Measurements from ENCODE around the gene LRP1B.
A peak's percentile ranks its signal among the peaks of the same experiment; 100 is the strongest.

The LRP1B gene

GRCh38 chr2:141020346-141020745, 1110.5 kb downstream of the LRP1B start:
- Histone ChIP-seq H3K9me3 (ENCODE audit: control insufficient read depth, low read length) (no peaks in the 10 kb centered on the region), H3K4me3 (ENCODE audit: low read length) (peak overlapping the region; percentile 46), H3K27me3 (replicated peaks; ENCODE audit: control insufficient read depth, insufficient read depth, low read length) (no peaks in the 10 kb centered on the region), H3K36me3 (ENCODE audit: control insufficient read depth, insufficient read depth, low read length, severe bottlenecking) (no peaks in the 10 kb centered on the region), H3K4me1 (ENCODE audit: control insufficient read depth, insufficient read depth, low read length) (peaks cover 27% of the 10 kb centered on the region), H3K9ac (ENCODE audit: low read length) (peak overlapping the region; percentile 64)
- DNase-seq (ENCODE audit: low read depth), result peak; percentile 20

- Histone ChIP-seq H3K9ac (ENCODE audit: low read length) (no peak overlapping the region), H3K4me3 (ENCODE audit: low read length) (no peak overlapping the region)
- peak; percentile 24 for DNase-seq (ENCODE audit: low read depth)
Observed at GRCh38 chr2:141015341-141016047, 1115.3 kb downstream of the LRP1B start.

GRCh38 chr2:141003967-141004657, 1126.7 kb downstream of the LRP1B start:
- Histone ChIP-seq H3K9me3 (ENCODE audit: control insufficient read depth, low read length) (no peaks in the 10 kb centered on the region), H3K27me3 (replicated peaks; ENCODE audit: control insufficient read depth, insufficient read depth, low read length) (no peaks in the 10 kb centered on the region), H3K9ac (ENCODE audit: low read length) (no peak overlapping the region), H3K4me1 (ENCODE audit: control insufficient read depth, insufficient read depth, low read length) (peaks cover 3% of the 10 kb centered on the region), H3K4me3 (ENCODE audit: low read length) (no peak overlapping the region), H3K36me3 (ENCODE audit: control insufficient read depth, insufficient read depth, low read length, severe bottlenecking) (no peaks in the 10 kb centered on the region)
- no peak for DNase-seq (ENCODE audit: low read depth)

More at GRCh38 chr2:141015341-141016047, 1115.3 kb downstream of the LRP1B start:
- Histone ChIP-seq H3K4me1 (ENCODE audit: control insufficient read depth, insufficient read depth, low read length) (peaks cover 11% of the 10 kb centered on the region), H3K36me3 (ENCODE audit: control insufficient read depth, insufficient read depth, low read length, severe bottlenecking) (no peaks in the 10 kb centered on the region), H3K9me3 (ENCODE audit: control insufficient read depth, low read length) (no peaks in the 10 kb centered on the region), H3K27me3 (replicated peaks; ENCODE audit: control insufficient read depth, insufficient read depth, low read length) (no peaks in the 10 kb centered on the region)

- Histone ChIP-seq H3K36me3 (ENCODE audit: control insufficient read depth, insufficient read depth, low read length, severe bottlenecking) (no peaks in the 10 kb centered on the region), H3K27me3 (replicated peaks; ENCODE audit: control insufficient read depth, insufficient read depth, low read length) (no peaks in the 10 kb centered on the region), H3K9me3 (ENCODE audit: control insufficient read depth, low read length) (no peaks in the 10 kb centered on the region), H3K9ac (ENCODE audit: low read length) (no peak overlapping the region), H3K4me3 (ENCODE audit: low read length) (no peak overlapping the region), H3K4me1 (ENCODE audit: control insufficient read depth, insufficient read depth, low read length) (peaks cover 26% of the 10 kb centered on the region)
- DNase-seq (ENCODE audit: low read depth), result no peak
Observed at GRCh38 chr2:141001750-141002149, 1129.1 kb downstream of the LRP1B start.

- Histone ChIP-seq H3K9ac (ENCODE audit: low read length) (peak overlapping the region; percentile 56), H3K4me3 (ENCODE audit: low read length) (peak overlapping the region; percentile 30), H3K36me3 (ENCODE audit: control insufficient read depth, insufficient read depth, low read length, severe bottlenecking) (no peaks in the 10 kb centered on the region), H3K9me3 (ENCODE audit: control insufficient read depth, low read length) (no peaks in the 10 kb centered on the region), H3K27me3 (replicated peaks; ENCODE audit: control insufficient read depth, insufficient read depth, low read length) (no peaks in the 10 kb centered on the region), H3K4me1 (ENCODE audit: control insufficient read depth, insufficient read depth, low read length) (peaks cover 30% of the 10 kb centered on the region)
- DNase-seq (ENCODE audit: low read depth), result peak; percentile 53
Observed at GRCh38 chr2:140998577-140998976, 1132.2 kb downstream of the LRP1B start.

GRCh38 chr2:140998017-140998416, 1132.8 kb downstream of the LRP1B start:
- Histone ChIP-seq H3K9me3 (ENCODE audit: control insufficient read depth, low read length) (no peaks in the 10 kb centered on the region), H3K4me3 (ENCODE audit: low read length) (peak overlapping the region; percentile 30), H3K27me3 (replicated peaks; ENCODE audit: control insufficient read depth, insufficient read depth, low read length) (no peaks in the 10 kb centered on the region), H3K4me1 (ENCODE audit: control insufficient read depth, insufficient read depth, low read length) (peaks cover 35% of the 10 kb centered on the region), H3K9ac (ENCODE audit: low read length) (peak overlapping the region; percentile 60), H3K36me3 (ENCODE audit: control insufficient read depth, insufficient read depth, low read length, severe bottlenecking) (no peaks in the 10 kb centered on the region)
- DNase-seq (ENCODE audit: low read depth), result peak; percentile 18

GRCh38 chr2:140994856-140995255, 1136.0 kb downstream of the LRP1B start:
- Histone ChIP-seq H3K4me3 (ENCODE audit: low read length) (no peak overlapping the region), H3K9ac (ENCODE audit: low read length) (no peak overlapping the region), H3K9me3 (ENCODE audit: control insufficient read depth, low read length) (no peaks in the 10 kb centered on the region), H3K27me3 (replicated peaks; ENCODE audit: control insufficient read depth, insufficient read depth, low read length) (no peaks in the 10 kb centered on the region), H3K36me3 (ENCODE audit: control insufficient read depth, insufficient read depth, low read length, severe bottlenecking) (no peaks in the 10 kb centered on the region), H3K4me1 (ENCODE audit: control insufficient read depth, insufficient read depth, low read length) (peaks cover 46% of the 10 kb centered on the region)
- peak; percentile 29 for DNase-seq (ENCODE audit: low read depth)

GRCh38 chr2:140990416-140990815, 1140.4 kb downstream of the LRP1B start:
- DNase-seq (ENCODE audit: low read depth), result peak; percentile 79
- Histone ChIP-seq H3K9me3 (ENCODE audit: control insufficient read depth, low read length) (no peaks in the 10 kb centered on the region), H3K4me3 (ENCODE audit: low read length) (no peak overlapping the region), H3K4me1 (ENCODE audit: control insufficient read depth, insufficient read depth, low read length) (peaks cover 41% of the 10 kb centered on the region), H3K36me3 (ENCODE audit: control insufficient read depth, insufficient read depth, low read length, severe bottlenecking) (no peaks in the 10 kb centered on the region), H3K9ac (ENCODE audit: low read length) (peak overlapping the region; percentile 47), H3K27me3 (replicated peaks; ENCODE audit: control insufficient read depth, insufficient read depth, low read length) (no peaks in the 10 kb centered on the region)

GRCh38 chr2:140988597-140988996, 1142.2 kb downstream of the LRP1B start:
- no peak overlapping the region for H3K4me3 ChIP-seq (ENCODE audit: low read length)
- no peaks in the 10 kb centered on the region for H3K9me3 ChIP-seq (ENCODE audit: control insufficient read depth, low read length)
- H3K36me3 ChIP-seq (ENCODE audit: control insufficient read depth, insufficient read depth, low read length, severe bottlenecking), result no peaks in the 10 kb centered on the region
- no peak overlapping the region for H3K9ac ChIP-seq (ENCODE audit: low read length)
- peaks cover 37% of the 10 kb centered on the region for H3K4me1 ChIP-seq (ENCODE audit: control insufficient read depth, insufficient read depth, low read length)
- DNase-seq (ENCODE audit: low read depth), result no peak
- no peaks in the 10 kb centered on the region for H3K27me3 ChIP-seq (replicated peaks; ENCODE audit: control insufficient read depth, insufficient read depth, low read length)

- H3K36me3 ChIP-seq (ENCODE audit: control insufficient read depth, insufficient read depth, low read length, severe bottlenecking), result no peaks in the 10 kb centered on the region
- H3K27me3 ChIP-seq (replicated peaks; ENCODE audit: control insufficient read depth, insufficient read depth, low read length), result no peaks in the 10 kb centered on the region
- H3K4me1 ChIP-seq (ENCODE audit: control insufficient read depth, insufficient read depth, low read length), result peaks cover 30% of the 10 kb centered on the region
- H3K9ac ChIP-seq (ENCODE audit: low read length), result no peak overlapping the region
- H3K4me3 ChIP-seq (ENCODE audit: low read length), result no peak overlapping the region
- H3K9me3 ChIP-seq (ENCODE audit: control insufficient read depth, low read length), result no peaks in the 10 kb centered on the region
- DNase-seq (ENCODE audit: low read depth), result no peak
Observed at GRCh38 chr2:140986456-140986855, 1144.4 kb downstream of the LRP1B start.

GRCh38 chr2:140975237-140975636, 1155.6 kb downstream of the LRP1B start:
- Histone ChIP-seq H3K27me3 (replicated peaks; ENCODE audit: control insufficient read depth, insufficient read depth, low read length) (no peaks in the 10 kb centered on the region), H3K36me3 (ENCODE audit: control insufficient read depth, insufficient read depth, low read length, severe bottlenecking) (no peaks in the 10 kb centered on the region), H3K4me3 (ENCODE audit: low read length) (no peak overlapping the region), H3K4me1 (ENCODE audit: control insufficient read depth, insufficient read depth, low read length) (peaks cover 3% of the 10 kb centered on the region), H3K9me3 (ENCODE audit: control insufficient read depth, low read length) (no peaks in the 10 kb centered on the region), H3K9ac (ENCODE audit: low read length) (no peak overlapping the region)
- peak; percentile 37 for DNase-seq (ENCODE audit: low read depth)
